SIG-M5 treated with dmso at 0.1 percent for 504 hours (cell line): ENCODE results near the gene SENP3.

Experiments used
- DNase-seq: peaks from one replicate; lab custom pipeline; 2025; ENCODE audit not compliant: unreplicated experiment; lab: John Stamatoyannopoulos, UW

SENP3 gene

GRCh38 chr17:7561589-7562207 is at the start of gene SENP3:
TSS of gene SENP3 (plus strand) at chr17:7561919. CDS start at chr17:7563077, 1,158 bp downstream.
- DNase-seq, result peak; percentile 83

GRCh38 chr17:7512105-7512504 is 49.6 kb upstream of the SENP3 start:
- no peak for DNase-seq

DNA sequence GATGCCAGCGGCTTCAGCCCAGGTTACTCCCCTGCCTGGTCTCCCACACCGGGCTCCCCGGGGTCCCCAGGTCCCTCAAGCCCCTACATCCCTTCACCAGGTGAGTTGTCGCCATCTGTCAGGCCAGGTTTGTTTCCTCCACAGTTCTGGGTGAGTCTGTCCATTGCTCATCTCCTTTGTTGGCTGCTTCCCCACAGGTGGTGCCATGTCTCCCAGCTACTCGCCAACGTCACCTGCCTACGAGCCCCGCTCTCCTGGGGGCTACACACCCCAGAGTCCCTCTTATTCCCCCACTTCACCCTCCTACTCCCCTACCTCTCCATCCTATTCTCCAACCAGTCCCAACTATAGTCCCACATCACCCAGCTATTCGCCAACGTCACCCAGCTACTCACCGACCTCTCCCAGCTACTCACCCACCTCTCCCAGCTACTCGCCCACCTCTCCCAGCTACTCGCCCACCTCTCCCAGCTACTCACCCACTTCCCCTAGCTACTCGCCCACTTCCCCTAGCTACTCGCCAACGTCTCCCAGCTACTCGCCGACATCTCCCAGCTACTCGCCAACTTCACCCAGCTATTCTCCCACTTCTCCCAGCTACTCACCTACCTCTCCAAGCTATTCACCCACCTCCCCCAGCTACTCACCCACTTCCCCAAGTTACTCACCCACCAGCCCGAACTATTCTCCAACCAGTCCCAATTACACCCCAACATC is 48.7 kb upstream of the SENP3 start:
- no peak for DNase-seq

DNA sequence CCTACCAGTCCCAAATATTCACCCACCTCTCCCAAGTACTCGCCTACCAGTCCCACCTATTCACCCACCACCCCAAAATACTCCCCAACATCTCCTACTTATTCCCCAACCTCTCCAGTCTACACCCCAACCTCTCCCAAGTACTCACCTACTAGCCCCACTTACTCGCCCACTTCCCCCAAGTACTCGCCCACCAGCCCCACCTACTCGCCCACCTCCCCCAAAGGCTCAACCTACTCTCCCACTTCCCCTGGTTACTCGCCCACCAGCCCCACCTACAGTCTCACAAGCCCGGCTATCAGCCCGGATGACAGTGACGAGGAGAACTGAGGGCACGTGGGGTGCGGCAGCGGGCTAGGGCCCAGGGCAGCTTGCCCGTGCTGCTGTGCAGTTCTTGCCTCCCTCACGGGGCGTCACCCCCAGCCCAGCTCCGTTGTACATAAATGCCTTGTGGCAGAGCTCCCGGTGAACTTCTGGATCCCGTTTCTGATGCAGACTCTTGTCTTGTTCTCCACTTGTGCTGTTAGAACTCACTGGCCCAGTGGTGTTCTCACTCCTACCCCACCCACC is 47.8 kb upstream of the SENP3 start:
- DNase-seq, result no peak

GRCh38 chr17:7515911-7516610 is 45.7 kb upstream of the SENP3 start:
- DNase-seq, result no peak

- DNase-seq, result peak; percentile 3
Observed at GRCh38 chr17:7523033-7523432, 38.7 kb upstream of the SENP3 start.

GRCh38 chr17:7528842-7529241 is 32.9 kb upstream of the SENP3 start:
- no peak for DNase-seq

DNA sequence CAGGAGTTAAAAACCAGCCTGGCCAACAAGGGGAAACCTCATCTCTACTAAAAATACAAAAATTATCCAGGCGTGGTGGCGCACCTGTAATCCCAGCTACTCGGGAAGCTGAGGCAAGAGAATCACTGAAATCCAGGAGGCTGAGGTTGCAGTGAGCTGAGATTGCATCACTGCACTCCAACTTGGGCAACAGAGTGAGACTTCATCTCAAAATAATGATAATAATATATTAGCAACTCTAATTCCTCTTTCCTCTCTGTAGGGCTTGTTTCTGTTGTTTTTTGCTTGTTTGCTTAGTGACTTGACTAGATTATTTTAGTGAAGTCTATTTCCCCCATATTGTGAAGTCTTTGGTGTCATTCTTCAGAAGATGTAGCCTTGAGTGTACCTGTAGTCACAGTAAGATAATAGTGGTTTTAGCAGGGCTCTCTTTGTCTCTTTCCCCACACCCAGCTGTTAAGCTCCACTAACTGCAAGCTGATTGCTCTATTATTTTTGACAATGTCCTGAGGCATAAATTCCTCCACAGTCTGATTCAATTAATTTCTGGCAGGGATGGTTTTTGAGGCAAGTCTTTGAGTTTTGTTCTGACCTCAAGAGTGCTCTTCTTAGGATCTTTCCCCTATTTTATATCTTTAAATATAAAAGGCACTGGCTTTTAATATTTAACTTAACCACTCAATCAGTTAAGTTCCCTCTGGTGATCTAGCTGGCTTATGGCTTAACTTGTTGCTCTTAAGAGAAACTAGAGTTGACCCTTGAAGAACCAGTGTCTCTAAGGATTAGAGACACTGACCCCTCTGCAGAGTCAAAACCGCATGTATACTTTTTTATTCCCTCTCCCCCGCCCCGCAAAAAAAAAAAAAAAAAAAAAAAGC is 31.5 kb upstream of the SENP3 start:
- DNase-seq, result no peak

- DNase-seq, result no peak
Observed at GRCh38 chr17:7538050-7538449, 23.7 kb upstream of the SENP3 start.

- DNase-seq, result no peak
Observed at GRCh38 chr17:7538891-7539545, 22.7 kb upstream of the SENP3 start.

DNA sequence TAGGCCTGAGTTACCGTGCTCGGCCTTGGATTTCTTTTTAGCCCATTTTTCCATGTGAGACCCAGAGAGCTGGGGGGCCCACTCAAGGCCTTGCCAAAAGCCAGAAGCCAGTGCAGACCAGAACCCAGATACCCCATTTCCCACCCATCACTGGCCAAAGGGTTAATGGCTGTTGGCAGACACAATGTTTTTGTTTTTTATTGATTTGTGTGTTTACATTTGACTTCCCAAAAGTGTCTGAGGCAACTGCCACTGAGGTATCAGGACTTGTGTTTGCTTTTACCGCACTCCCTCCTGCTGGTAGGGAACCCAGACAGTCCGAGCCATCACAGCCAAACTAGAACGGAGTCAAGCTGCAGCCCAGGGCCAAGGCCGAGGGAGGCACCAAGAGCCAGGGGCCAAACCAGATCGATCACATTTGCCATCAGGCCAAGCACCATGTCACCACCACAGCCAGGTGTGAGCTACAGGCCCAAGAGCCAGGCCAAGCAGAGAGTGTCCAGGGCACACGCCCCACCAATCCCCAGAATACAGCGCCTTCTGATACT is 20.6 kb upstream of the SENP3 start:
- DNase-seq, result no peak

DNA sequence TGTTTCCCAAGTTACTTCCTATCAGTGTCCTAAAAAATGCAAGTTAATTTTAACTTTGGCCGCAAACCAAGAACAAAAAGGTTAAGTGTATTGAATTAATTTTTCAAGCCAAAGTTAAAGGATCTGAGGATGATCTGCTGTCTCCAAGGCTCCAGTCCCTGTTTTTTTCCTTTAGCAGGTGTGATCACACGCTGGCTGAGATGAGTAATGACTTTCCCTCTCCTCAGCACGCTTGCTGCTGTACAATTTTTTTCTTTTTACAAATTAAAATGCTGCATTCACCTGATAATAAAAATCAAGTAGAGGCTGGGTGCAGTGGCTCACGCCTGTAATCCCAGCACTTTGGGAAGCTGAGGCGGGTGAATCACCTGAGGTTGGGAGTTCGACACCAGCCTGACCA is 16.8 kb upstream of the SENP3 start:
- no peak for DNase-seq

GRCh38 chr17:7548585-7549400 is 12.9 kb upstream of the SENP3 start, which contains the start of gene TNFSF12:
TSS of gene TNFSF12 (plus strand) at chr17:7549058. CDS start at chr17:7549154, 96 bp downstream.
- no peak for DNase-seq

DNA sequence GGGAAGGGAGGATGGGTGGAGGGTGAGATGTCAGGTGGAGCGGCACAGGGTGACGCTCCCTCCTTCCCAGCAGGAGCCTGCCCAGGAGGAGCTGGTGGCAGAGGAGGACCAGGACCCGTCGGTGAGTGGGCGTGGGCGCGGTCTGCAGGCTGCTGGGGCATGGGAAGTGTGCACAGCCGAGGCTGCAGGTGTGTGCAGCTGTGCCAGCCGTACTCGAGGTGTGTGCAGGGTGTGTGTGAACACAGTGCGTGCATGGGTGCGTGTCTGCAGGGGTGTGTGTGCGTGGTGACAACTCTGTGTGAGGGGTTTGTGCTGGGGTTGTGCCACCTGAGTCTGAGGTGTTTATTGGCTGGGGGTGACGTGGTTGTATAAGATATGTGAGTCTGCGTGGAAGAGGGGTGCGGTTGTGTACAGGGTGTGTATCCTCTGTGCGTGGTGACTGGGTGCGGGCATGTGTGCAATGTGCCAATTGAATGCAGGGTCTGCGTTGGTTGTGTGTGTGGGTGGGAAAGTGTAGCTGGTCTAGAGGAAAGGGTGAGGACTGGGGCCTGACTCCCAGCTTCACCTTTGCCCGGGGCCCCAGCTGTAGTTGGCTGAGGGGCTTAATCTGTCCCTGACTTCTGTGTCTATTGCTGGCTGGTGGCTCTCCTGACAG is 12.2 kb upstream of the SENP3 start:
- no peak for DNase-seq

GRCh38 chr17:7550344-7550743 is 11.4 kb upstream of the SENP3 start:
- no peak for DNase-seq

- no peak for DNase-seq
Observed at GRCh38 chr17:7551396-7551795, 10.3 kb upstream of the SENP3 start.

DNA sequence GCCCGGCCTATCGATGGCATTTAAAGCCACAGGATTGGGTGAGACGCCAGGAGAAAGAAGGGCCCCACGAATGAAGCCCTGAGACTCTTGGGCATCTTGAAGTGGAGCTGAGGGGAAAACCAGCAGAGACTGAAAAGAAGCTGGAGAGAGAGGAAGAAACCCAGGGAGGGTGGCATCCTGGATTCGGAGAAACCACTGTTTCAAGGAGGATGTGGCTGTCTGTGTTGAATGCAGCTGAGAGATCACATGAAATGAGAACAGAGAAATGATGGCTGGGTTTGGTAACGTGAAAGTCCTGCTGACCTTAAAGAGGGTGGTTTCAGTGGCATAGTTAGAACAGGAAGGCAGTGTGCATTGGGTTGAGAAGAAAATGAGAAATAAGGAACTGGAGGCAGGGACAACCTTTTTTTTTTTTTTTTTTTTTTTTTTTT is 9.1 kb upstream of the SENP3 start:
- peak; percentile 86 for DNase-seq

DNA sequence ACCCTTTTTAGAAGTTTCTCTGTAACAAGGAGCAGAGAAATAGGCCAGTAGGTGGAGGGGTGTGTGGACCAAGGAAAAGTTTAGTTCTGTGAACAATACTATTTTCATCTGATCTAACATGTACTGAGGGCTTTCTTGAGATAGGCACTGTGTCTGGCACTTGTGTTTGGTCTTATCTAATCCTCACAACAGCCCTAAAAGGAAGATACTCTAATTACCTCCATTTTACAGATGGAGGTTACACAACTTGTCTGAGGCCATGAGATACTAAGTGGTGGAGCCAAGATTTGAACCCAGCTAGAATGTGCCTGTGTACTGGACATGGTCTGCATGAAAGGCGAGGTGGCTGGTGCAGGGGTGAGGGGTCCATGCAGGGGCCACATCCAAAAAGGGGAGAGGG is 8.4 kb upstream of the SENP3 start:
- no peak for DNase-seq
